ENCODE data around the gene SCT. TPM values are rescaled to one million over a fixed set of nuclear protein-coding genes. Genes with fewer than 3 reads are reported as not detected.

SCT gene
- total and polyA plus RNA-seq, 2 of the 8 experiments (the other 6 are each of a cell fraction or from before 2014, with no cell fraction given): 1.7 to 2.0 TPM

- Histone ChIP-seq H3K79me2 (ENCODE audit: control insufficient read depth in 1 of 2, insufficient read depth in 2 of 2, low read length in 2 of 2) (peaks cover 0 to 12% of the 10 kb centered on the region in 2 experiments; a peak in 2 of 4 replicates), H3K23ac (ENCODE audit: insufficient read length) (no peak overlapping the region), H2BK120ac (replicated peaks; ENCODE audit: low read depth, low read length) (no peak overlapping the region), H3K9me3 (ENCODE audit: insufficient read depth in 2 of 2, low read depth in 1 of 2, low read length in 1 of 2) (no peaks in the 10 kb centered on the region), H3K79me1 (ENCODE audit: low read depth, low read length) (peaks cover 8% of the 10 kb centered on the region; the same call in 1 of the 2 replicates), H2BK20ac (ENCODE audit: low read length) (no peak overlapping the region), H2BK12ac (ENCODE audit: low read depth, low read length) (no peak overlapping the region), H4K5ac (ENCODE audit: insufficient read length, low read depth, low read length) (no peak overlapping the region), H3K4ac (replicated peaks; ENCODE audit: insufficient read length, low read depth, low read length) (no peak overlapping the region), H3K36me3 (ENCODE audit: control insufficient read depth in 2 of 4, insufficient read depth in 4 of 4, low read length in 3 of 4) (peaks cover 30 to 57% (median 47%) of the 10 kb centered on the region in 4 experiments), H3K4me3 (ENCODE audit: extremely low read depth in 1 of 4, insufficient read depth in 2 of 4, low read depth in 3 of 4, low read length in 4 of 4) (no peak overlapping the region), H3K27ac (ENCODE audit: low read depth, low read length) (no peak overlapping the region), H2AK5ac (ENCODE audit: low read depth, low read length) (no peak overlapping the region), H3K23me2 (ENCODE audit: low read depth, low read length) (no peaks in the 10 kb centered on the region), H3K14ac (ENCODE audit: insufficient read length) (no peak overlapping the region), H2BK15ac (ENCODE audit: low read length) (no peak overlapping the region), H3K4me2 (ENCODE audit: insufficient read depth in 1 of 2, low read depth in 2 of 2, low read length in 2 of 2) (no peak overlapping the region), H4K20me1 (replicated peaks in 1 of 2; ENCODE audit: control insufficient read depth in 1 of 2, insufficient read depth in 2 of 2, low read length in 2 of 2) (peaks cover 19 to 23% of the 10 kb centered on the region in 2 experiments), H4K8ac (ENCODE audit: extremely low read depth, insufficient read depth, low read length) (no peak overlapping the region), H3K4me1 (replicated peaks in 1 of 4; ENCODE audit: control insufficient read depth in 3 of 4, insufficient read depth in 4 of 4, low read length in 3 of 4) (no peaks in the 10 kb centered on the region), H3K18ac (ENCODE audit: extremely low read depth, low read length) (no peak overlapping the region), H3K27me3 (replicated peaks in 1 of 4; ENCODE audit: control insufficient read depth in 3 of 4, extremely low read depth in 1 of 4, insufficient read depth in 3 of 4, low read length in 3 of 4) (no peaks in the 10 kb centered on the region), H2AFZ (ENCODE audit: low read length) (no peak overlapping the region), H4K91ac (replicated peaks; ENCODE audit: insufficient read length, low read length) (no peak overlapping the region), H3K56ac (replicated peaks; ENCODE audit: insufficient read length, low read depth, low read length) (no peak overlapping the region), H2BK5ac (ENCODE audit: low read depth, low read length) (no peak overlapping the region), H3K9ac (replicated peaks in 1 of 4; ENCODE audit: extremely low read depth in 1 of 4, low read depth in 3 of 4, low read length in 3 of 4) (no peak overlapping the region; a peak in 1 of 7 replicates)
- CTCF ChIA-PET (ENCODE audit: partially characterized antibody): interaction anchor here (0.6 to 1.4 kb wide), 2 partner anchors 68 to 136 kb away, joined by 3 to 5 read pairs; no protein-coding TSS in a partner anchor
- POLR2A ChIA-PET (ENCODE audit: partially characterized antibody): interaction anchor here (0.6 to 2.2 kb wide), 2 partner anchors 10 to 17 kb away, joined by 3 to 9 read pairs; no protein-coding TSS in a partner anchor
- no peak for DNase-seq (ENCODE audit: low read depth in 1 of 2, low spot score in 2 of 2)
- FAIRE-seq: no peak
- 94% methylated on average over 6 of the region's 6 CpGs; no CpG with 5 or more reads in 1 of the 2 experiments for WGBS, 2 experiments (ENCODE audit: extremely low coverage in 1 of 2, insufficient coverage in 1 of 2, insufficient read length in 1 of 2, insufficient replicate concordance in 2 of 2, low coverage in 1 of 2, low lambda C conversion rate in 2 of 2, missing lambda C conversion rate in 1 of 2)
- TF ChIP-seq EZH2 (IDR thresholded peaks at IDR 0.05; ENCODE audit: low read depth, low read length, severe bottlenecking): no peak
- TF ChIP-seq RFX5 (IDR thresholded peaks at IDR 0.05; ENCODE audit: borderline replicate concordance, low read depth, low read length): no peak
- no peak for TF ChIP-seq ATF3 (IDR thresholded peaks at IDR 0.05; ENCODE audit: insufficient read depth, low read depth, low read length)
- TF ChIP-seq CTBP2 (IDR thresholded peaks at IDR 0.05; ENCODE audit: borderline replicate concordance, insufficient read depth, insufficient read length, low read length): no peak
- TF ChIP-seq GTF2F1 (IDR thresholded peaks at IDR 0.05; ENCODE audit: borderline replicate concordance, low read depth, low read length): no peak
- no peak for TF ChIP-seq CEBPB (IDR thresholded peaks at IDR 0.05; ENCODE audit: low read depth, low read length)
- no peak for TF ChIP-seq SRF (IDR thresholded peaks at IDR 0.05; ENCODE audit: low read depth, low read length)
- TF ChIP-seq HDAC6 (IDR thresholded peaks at IDR 0.05; ENCODE audit: low read depth, low read length): no peak
- no peak for TF ChIP-seq NANOG (IDR thresholded peaks at IDR 0.05; ENCODE audit: insufficient read depth, low read depth, low read length, poor library complexity, severe bottlenecking)
- TF ChIP-seq KDM1A (IDR thresholded peaks at IDR 0.05; ENCODE audit: borderline replicate concordance, low read length): no peak
- TF ChIP-seq TBP (IDR thresholded peaks at IDR 0.05; ENCODE audit: low read depth, low read length): no peak
- TF ChIP-seq HDAC2 (IDR thresholded peaks at IDR 0.05; ENCODE audit: borderline replicate concordance in 1 of 2, low read depth in 2 of 2, low read length in 2 of 2): no peak
- no peak for TF ChIP-seq SP2 (IDR thresholded peaks at IDR 0.05; ENCODE audit: low read length)
Measured at GRCh38 chr11:587978-588380, 39.0 kb downstream of the SCT start.
